Coronary artery (tissue), 2 donors: ENCODE data around the gene HOXB7.

Experiments used
- DNase-seq: peaks from one replicate; pipeline ENCODE4 v3.0.0-alpha.2; 2017; ENCODE audit warnings: low spot score
- H3K27ac ChIP-seq, 2 donors: fragments of 200-600 bp; sonication (generic); one replicate each; pipeline ENCODE4 v1.5.1; 2016 to 2019
- H3K4me3 ChIP-seq: fragments of 200-600 bp; sonication (generic); 2 replicates; pipeline ENCODE4 v1.5.1; 2016; ENCODE audit warnings: mild to moderate bottlenecking, moderate library complexity
- TF ChIP-seq, protein P1 (sequence below): fragments of 200-600 bp; sonication (generic); IDR thresholded peaks from one replicate; pipeline ENCODE4 v1.5.1; 2019; ENCODE audit warnings: antibody characterized with exemption

HOXB7 gene

DNA sequence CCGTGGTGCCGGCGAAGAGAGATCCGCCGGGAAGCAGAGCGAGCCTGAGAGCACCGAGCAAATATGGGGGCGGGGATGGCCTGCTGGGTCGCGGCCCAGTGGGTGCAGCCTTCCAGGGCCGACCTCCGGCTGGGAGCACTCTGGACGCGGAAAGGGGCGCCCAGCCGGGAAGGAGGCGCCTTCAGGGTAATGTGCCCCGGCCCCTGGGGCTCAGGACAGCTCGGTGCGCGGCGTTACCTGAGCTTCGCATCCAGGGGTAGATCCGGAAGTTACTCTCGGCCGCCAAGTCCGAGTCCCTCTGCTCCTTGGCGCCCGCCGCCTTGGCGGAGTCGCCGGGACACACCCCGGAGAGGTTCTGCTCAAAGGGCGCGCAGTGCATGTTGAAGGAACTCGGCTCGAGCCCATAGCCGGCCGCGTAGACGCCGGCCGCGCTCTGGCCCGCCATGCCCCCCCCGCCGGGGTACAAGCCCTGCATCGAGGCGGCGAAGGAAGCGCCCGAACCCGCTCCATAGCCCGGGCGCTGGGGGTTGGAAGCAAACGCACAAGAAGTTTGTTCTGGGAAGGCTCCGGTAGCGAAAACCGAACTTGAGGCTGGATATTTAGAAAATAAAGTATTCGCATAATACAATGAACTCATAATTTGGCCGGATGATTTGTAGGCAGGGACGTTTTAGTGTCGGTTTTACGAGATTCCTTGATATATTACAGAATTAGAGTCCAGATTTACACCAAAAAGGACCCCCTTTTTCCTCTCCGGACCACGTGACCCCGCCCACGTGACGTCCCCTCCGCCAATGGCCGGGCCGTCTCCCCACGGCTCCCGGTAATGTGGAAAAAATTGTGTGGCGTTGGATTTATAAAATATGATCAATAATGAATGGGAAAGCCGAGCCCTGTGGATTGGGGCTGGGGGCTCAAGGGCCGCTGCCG lies at the start of gene HOXB7:
Gene HOXB7 (minus strand): TSS at position 736 of the 930 bp plus-strand sequence. CDS start 99 bp downstream, at position 637.
- Histone ChIP-seq H3K4me3 (peak within 1 kb of the TSS; percentile 55), H3K27ac (peak within 1 kb of the TSS in 1 of 2 donors; percentile 52)
- no peak for DNase-seq
- TF ChIP-seq, protein P1, sequence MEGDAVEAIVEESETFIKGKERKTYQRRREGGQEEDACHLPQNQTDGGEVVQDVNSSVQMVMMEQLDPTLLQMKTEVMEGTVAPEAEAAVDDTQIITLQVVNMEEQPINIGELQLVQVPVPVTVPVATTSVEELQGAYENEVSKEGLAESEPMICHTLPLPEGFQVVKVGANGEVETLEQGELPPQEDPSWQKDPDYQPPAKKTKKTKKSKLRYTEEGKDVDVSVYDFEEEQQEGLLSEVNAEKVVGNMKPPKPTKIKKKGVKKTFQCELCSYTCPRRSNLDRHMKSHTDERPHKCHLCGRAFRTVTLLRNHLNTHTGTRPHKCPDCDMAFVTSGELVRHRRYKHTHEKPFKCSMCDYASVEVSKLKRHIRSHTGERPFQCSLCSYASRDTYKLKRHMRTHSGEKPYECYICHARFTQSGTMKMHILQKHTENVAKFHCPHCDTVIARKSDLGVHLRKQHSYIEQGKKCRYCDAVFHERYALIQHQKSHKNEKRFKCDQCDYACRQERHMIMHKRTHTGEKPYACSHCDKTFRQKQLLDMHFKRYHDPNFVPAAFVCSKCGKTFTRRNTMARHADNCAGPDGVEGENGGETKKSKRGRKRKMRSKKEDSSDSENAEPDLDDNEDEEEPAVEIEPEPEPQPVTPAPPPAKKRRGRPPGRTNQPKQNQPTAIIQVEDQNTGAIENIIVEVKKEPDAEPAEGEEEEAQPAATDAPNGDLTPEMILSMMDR: no peak

DNA sequence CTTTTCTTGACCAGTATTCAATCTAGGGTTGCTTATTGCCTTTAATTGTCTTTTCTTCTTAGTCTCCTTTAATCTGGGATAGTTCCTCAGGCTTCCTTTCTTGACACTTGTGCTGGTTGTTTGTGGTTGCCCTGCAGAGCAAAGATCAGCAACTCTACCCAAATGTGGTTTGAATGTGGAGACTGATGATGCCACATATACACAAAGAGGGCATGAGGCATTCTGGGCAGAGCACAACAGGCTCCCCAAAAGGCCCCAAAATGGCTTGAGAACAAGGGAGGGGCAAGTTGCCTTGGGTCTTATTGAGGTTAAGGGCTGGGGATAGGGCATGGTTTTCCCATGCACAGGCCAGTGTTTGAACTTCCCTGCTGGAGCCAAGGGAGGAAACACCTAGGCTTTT lies 45.1 kb upstream of the HOXB7 start:
- no peak overlapping the region for H3K4me3 ChIP-seq

DNA sequence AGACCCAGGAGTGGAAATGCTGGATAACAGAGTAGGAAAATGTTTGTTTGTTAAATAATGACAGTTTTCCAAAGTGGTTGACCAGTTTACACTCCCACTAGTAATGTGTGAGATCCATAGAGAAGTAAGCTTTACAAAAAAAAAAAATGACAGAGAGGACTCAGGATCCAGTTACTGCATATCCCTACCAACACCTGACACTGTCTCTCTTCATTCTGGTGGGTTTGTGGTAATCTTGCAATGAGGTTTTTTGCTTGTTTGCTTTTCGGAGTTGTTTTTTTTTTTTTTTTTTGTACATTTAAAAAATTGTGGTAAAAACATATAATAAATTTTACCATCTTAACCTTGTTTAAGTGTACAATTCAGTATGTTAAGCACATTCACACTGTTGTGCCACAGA lies 38.9 kb upstream of the HOXB7 start:
- TF ChIP-seq, protein P1: no peak
- H3K4me3 ChIP-seq: no peak overlapping the region
- no peak overlapping the region for H3K27ac ChIP-seq
- DNase-seq: no peak

More for the DNA sequence above, 45.1 kb upstream of the HOXB7 start:
- TF ChIP-seq, protein P1: no peak
- no peak for DNase-seq
- no peak overlapping the region for H3K27ac ChIP-seq

DNA sequence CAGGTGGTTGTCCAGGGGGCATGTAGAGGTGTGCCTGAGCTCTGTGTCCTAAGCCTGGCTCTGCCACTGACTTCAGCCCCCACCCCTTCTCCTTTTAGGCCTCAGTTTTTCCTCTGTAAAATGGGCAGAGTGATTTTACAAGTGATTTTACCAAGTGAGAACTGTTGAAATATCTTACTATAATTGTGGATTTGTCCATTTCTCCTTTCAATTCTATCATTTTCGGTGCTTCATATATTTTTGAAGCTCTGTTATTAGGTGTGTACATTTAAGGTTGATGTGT lies 37.1 kb upstream of the HOXB7 start:
- no peak overlapping the region for H3K27ac ChIP-seq
- no peak for DNase-seq
- H3K4me3 ChIP-seq: peak overlapping the region; percentile 68
- TF ChIP-seq, protein P1: no peak

- TF ChIP-seq, protein P1: no peak
- no peak for DNase-seq
- H3K27ac ChIP-seq: no peak overlapping the region
- H3K4me3 ChIP-seq: peak overlapping the region; percentile 68
These were observed 36.5 kb upstream of the HOXB7 start for GRCh38 chr17:48647103-48647962.

- DNase-seq: no peak
- H3K4me3 ChIP-seq: peak overlapping the region; percentile 33
These were observed 35.6 kb upstream of the HOXB7 start for GRCh38 chr17:48646183-48647102.

More at GRCh38 chr17:48646183-48647102, 35.6 kb upstream of the HOXB7 start:
- TF ChIP-seq, protein P1: no peak
- H3K27ac ChIP-seq: no peak overlapping the region
